ENCODE results near the gene INTS1.

INTS1 gene

DNA sequence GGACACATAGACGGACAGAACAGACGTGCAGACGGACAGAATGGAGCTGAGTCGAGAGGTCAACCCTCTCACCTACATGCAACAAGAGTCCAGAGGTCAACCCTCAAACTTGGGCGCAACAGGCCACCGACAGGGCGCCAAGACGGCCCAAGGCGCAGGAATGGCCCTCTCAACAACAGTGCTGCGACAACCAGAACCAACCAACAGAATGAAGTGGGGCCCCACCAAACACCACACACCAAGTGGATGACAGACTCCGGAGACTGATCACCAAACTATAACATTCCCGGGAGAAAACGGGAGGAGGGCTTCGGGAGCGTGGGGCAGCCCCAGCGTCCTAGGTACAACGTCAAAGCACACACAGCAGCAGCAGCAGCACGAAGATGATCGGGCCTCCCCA lies 13.4 kb downstream of the INTS1 start:
- Histone ChIP-seq H3K4me1 (ENCODE audit: insufficient read depth, low read length) (no peaks in the 10 kb centered on the region), H3K36me3 (ENCODE audit: insufficient read depth, low read length) (peaks cover 42% of the 10 kb centered on the region), H3K4me3 (ENCODE audit: low read depth in 1 of 2, low read length in 2 of 2) (no peak overlapping the region), H3K9me3 (ENCODE audit: low read length) (no peaks in the 10 kb centered on the region), H3K27me3 (ENCODE audit: control insufficient read depth in 1 of 2, insufficient read depth in 2 of 2, low read length in 2 of 2) (no peaks in the 10 kb centered on the region), H3K27ac (ENCODE audit: low read depth, low read length) (no peak overlapping the region), H3K9ac (ENCODE audit: low read length) (no peak overlapping the region)

GRCh38 chr7:1489336-1489735 lies 14.9 kb downstream of the INTS1 start:
- Histone ChIP-seq H3K9me3 (ENCODE audit: low read length) (no peaks in the 10 kb centered on the region), H3K4me3 (ENCODE audit: low read depth in 1 of 2, low read length in 2 of 2) (no peak overlapping the region), H3K4me1 (ENCODE audit: insufficient read depth, low read length) (no peaks in the 10 kb centered on the region), H3K27ac (ENCODE audit: low read depth, low read length) (no peak overlapping the region), H3K36me3 (ENCODE audit: insufficient read depth, low read length) (peaks cover 52% of the 10 kb centered on the region), H3K9ac (ENCODE audit: low read length) (no peak overlapping the region), H3K27me3 (ENCODE audit: control insufficient read depth in 1 of 2, insufficient read depth in 2 of 2, low read length in 2 of 2) (no peaks in the 10 kb centered on the region)

GRCh38 chr7:1488016-1488415 lies 16.2 kb downstream of the INTS1 start:
- Histone ChIP-seq H3K9ac (ENCODE audit: low read length) (no peak overlapping the region), H3K4me3 (ENCODE audit: low read depth in 1 of 2, low read length in 2 of 2) (no peak overlapping the region), H3K27ac (ENCODE audit: low read depth, low read length) (no peak overlapping the region), H3K27me3 (ENCODE audit: control insufficient read depth in 1 of 2, insufficient read depth in 2 of 2, low read length in 2 of 2) (no peaks in the 10 kb centered on the region), H3K4me1 (ENCODE audit: insufficient read depth, low read length) (no peaks in the 10 kb centered on the region), H3K9me3 (ENCODE audit: low read length) (no peaks in the 10 kb centered on the region), H3K36me3 (ENCODE audit: insufficient read depth, low read length) (peaks cover 60% of the 10 kb centered on the region)

- Histone ChIP-seq H3K4me1 (ENCODE audit: insufficient read depth, low read length) (no peaks in the 10 kb centered on the region), H3K9ac (ENCODE audit: low read length) (no peak overlapping the region), H3K27ac (ENCODE audit: low read depth, low read length) (no peak overlapping the region), H3K36me3 (ENCODE audit: insufficient read depth, low read length) (peaks cover 65% of the 10 kb centered on the region), H3K9me3 (ENCODE audit: low read length) (no peaks in the 10 kb centered on the region), H3K4me3 (ENCODE audit: low read depth in 1 of 2, low read length in 2 of 2) (no peak overlapping the region), H3K27me3 (ENCODE audit: control insufficient read depth in 1 of 2, insufficient read depth in 2 of 2, low read length in 2 of 2) (no peaks in the 10 kb centered on the region)
Measured at GRCh38 chr7:1487466-1487865, 16.7 kb downstream of the INTS1 start.

- no peak overlapping the region for H3K4me3 ChIP-seq (ENCODE audit: low read depth in 1 of 2, low read length in 2 of 2)
- no peaks in the 10 kb centered on the region for H3K27me3 ChIP-seq (ENCODE audit: control insufficient read depth in 1 of 2, insufficient read depth in 2 of 2, low read length in 2 of 2)
- H3K9me3 ChIP-seq (ENCODE audit: low read length), result no peaks in the 10 kb centered on the region
- no peak overlapping the region for H3K9ac ChIP-seq (ENCODE audit: low read length)
- H3K4me1 ChIP-seq (ENCODE audit: insufficient read depth, low read length), result no peaks in the 10 kb centered on the region
- H3K36me3 ChIP-seq (ENCODE audit: insufficient read depth, low read length), result peaks cover 64% of the 10 kb centered on the region
- H3K27ac ChIP-seq (ENCODE audit: low read depth, low read length), result no peak overlapping the region
Measured at GRCh38 chr7:1486571-1486970, 17.6 kb downstream of the INTS1 start.

- peaks cover 65% of the 10 kb centered on the region for H3K36me3 ChIP-seq (ENCODE audit: insufficient read depth, low read length)
- no peaks in the 10 kb centered on the region for H3K9me3 ChIP-seq (ENCODE audit: low read length)
- no peaks in the 10 kb centered on the region for H3K4me1 ChIP-seq (ENCODE audit: insufficient read depth, low read length)
- H3K4me3 ChIP-seq (ENCODE audit: low read depth in 1 of 2, low read length in 2 of 2), result no peak overlapping the region
- H3K27ac ChIP-seq (ENCODE audit: low read depth, low read length), result no peak overlapping the region
- H3K27me3 ChIP-seq (ENCODE audit: control insufficient read depth in 1 of 2, insufficient read depth in 2 of 2, low read length in 2 of 2), result no peaks in the 10 kb centered on the region
- no peak overlapping the region for H3K9ac ChIP-seq (ENCODE audit: low read length)
Measured at GRCh38 chr7:1485156-1485555, 19.0 kb downstream of the INTS1 start.

DNA sequence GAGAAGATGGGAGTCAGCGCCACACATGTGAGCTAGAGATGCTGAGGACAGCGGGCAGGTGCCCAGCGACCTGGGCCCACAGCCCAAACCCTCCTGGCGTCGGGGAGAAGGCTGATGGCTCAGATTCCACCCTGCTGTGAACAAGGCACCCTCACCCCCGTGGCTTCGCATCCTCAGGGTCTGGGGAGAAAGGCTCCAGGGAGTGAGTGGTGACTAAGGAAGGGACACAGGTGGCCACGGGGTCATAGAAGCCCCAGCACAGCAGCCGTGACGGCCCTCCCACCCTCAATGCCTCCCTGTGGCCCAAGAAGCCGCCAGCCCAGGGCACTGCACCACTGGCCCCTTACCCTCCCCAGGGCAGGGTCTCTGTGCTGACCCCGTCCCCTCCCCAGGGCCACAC lies 19.6 kb downstream of the INTS1 start:
- Histone ChIP-seq H3K36me3 (ENCODE audit: insufficient read depth, low read length) (peaks cover 62% of the 10 kb centered on the region), H3K4me3 (ENCODE audit: low read depth in 1 of 2, low read length in 2 of 2) (no peak overlapping the region), H3K9ac (ENCODE audit: low read length) (no peak overlapping the region), H3K9me3 (ENCODE audit: low read length) (no peaks in the 10 kb centered on the region), H3K27ac (ENCODE audit: low read depth, low read length) (no peak overlapping the region), H3K4me1 (ENCODE audit: insufficient read depth, low read length) (no peaks in the 10 kb centered on the region), H3K27me3 (ENCODE audit: control insufficient read depth in 1 of 2, insufficient read depth in 2 of 2, low read length in 2 of 2) (no peaks in the 10 kb centered on the region)

DNA sequence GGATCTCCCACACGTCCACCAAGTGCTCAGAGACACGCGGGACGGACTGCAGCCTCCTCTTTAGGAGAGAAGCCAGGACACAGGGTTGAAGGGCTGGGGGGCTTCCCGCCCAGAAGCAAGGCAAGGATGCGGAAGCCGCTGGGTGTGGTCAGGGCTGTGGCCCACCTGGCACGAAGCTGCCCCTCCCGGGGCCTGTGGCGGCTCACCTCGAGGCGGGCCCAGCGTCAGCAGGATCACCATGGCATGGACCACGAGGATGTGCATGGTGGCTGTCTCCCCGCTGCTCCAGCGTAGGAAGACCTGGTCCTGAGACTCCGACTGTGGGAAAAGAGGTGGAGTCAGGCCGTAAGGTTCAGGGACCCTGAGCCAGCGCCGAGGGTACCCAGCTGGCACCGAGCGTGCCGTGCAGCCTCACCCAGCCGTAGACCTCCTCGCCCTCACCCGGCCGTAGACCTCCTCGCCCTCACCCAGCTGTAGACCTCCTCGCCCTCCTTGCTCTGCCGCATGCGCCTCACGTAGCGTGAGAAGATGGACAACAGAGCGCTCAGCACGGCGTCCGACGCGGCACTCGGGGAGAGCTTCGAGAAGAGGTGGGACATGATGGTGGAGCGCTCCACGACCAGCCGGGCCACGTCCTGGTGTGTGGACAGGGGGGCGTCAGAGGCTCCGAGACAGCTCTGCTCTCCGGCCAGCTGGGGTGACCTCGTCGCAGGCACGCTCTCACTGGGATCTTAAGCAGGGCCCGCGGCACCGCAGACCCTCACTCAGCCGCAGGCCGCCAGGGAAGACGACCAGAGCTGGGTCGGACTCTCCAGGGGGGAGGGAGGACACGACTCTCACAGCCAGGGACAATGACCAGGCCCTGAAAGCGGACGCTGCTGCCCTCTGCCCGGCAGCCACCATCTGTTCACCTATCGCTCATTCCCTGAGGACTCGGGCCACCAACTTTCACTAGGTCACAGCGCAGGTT lies 20.4 kb downstream of the INTS1 start:
- Histone ChIP-seq H3K4me1 (ENCODE audit: insufficient read depth, low read length) (no peaks in the 10 kb centered on the region), H3K27ac (ENCODE audit: low read depth, low read length) (no peak overlapping the region), H3K9ac (ENCODE audit: low read length) (no peak overlapping the region), H3K4me3 (ENCODE audit: low read depth in 1 of 2, low read length in 2 of 2) (no peak overlapping the region), H3K36me3 (ENCODE audit: insufficient read depth, low read length) (peaks cover 56% of the 10 kb centered on the region), H3K9me3 (ENCODE audit: low read length) (no peaks in the 10 kb centered on the region), H3K27me3 (ENCODE audit: control insufficient read depth in 1 of 2, insufficient read depth in 2 of 2, low read length in 2 of 2) (no peaks in the 10 kb centered on the region)

GRCh38 chr7:1483079-1483478 lies 21.1 kb downstream of the INTS1 start:
- Histone ChIP-seq H3K4me3 (ENCODE audit: low read depth in 1 of 2, low read length in 2 of 2) (no peak overlapping the region), H3K27me3 (ENCODE audit: control insufficient read depth in 1 of 2, insufficient read depth in 2 of 2, low read length in 2 of 2) (no peaks in the 10 kb centered on the region), H3K4me1 (ENCODE audit: insufficient read depth, low read length) (no peaks in the 10 kb centered on the region), H3K9me3 (ENCODE audit: low read length) (no peaks in the 10 kb centered on the region), H3K9ac (ENCODE audit: low read length) (no peak overlapping the region), H3K36me3 (ENCODE audit: insufficient read depth, low read length) (peaks cover 50% of the 10 kb centered on the region), H3K27ac (ENCODE audit: low read depth, low read length) (no peak overlapping the region)

DNA sequence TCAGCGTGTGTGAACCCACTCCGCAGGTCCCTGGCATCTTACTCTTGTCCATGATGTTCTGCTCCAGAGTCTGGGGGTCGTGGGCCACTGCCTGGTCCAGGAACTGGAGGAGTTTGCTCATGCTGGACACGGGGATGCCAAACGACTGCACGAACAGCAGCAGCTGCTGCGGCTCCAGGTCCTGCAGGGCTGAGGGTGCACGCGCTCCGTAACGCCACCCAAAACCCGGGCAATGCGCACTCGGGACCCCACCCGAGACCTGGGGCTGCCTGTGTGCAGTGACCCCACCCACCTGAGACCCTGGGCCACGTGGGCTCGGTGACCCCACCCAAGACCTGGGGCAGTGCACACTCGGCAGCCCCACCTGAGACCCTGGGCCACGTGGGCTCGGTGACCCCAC lies 22.9 kb downstream of the INTS1 start:
- H3K9me3 ChIP-seq (ENCODE audit: low read length), result no peaks in the 10 kb centered on the region
- no peaks in the 10 kb centered on the region for H3K27me3 ChIP-seq (ENCODE audit: control insufficient read depth in 1 of 2, insufficient read depth in 2 of 2, low read length in 2 of 2)
- peaks cover 46% of the 10 kb centered on the region for H3K36me3 ChIP-seq (ENCODE audit: insufficient read depth, low read length)
- H3K4me3 ChIP-seq (ENCODE audit: low read depth in 1 of 2, low read length in 2 of 2), result no peak overlapping the region
- H3K4me1 ChIP-seq (ENCODE audit: insufficient read depth, low read length), result no peaks in the 10 kb centered on the region
- no peak overlapping the region for H3K27ac ChIP-seq (ENCODE audit: low read depth, low read length)
- no peak overlapping the region for H3K9ac ChIP-seq (ENCODE audit: low read length)

DNA sequence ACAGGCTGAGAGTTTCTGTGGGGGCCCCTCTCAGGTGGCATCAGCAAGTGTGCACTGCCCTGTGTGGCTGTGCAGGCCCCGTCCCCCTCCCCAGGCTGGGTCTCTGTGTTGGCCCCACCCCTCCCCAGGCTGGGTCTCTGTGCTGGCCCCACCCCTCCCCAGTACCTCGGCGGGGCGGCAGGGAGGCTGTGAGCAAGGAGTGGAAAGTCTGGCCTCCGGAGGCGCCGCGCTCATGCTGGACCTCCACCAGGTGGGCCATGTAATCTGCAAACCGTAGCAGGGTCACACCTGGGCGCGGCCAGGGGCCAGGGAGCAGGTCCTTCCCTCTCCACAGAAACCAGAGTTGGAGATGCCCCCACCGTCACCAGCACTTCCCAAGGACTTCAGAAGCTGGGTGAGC lies 23.5 kb downstream of the INTS1 start:
- Histone ChIP-seq H3K27me3 (ENCODE audit: control insufficient read depth in 1 of 2, insufficient read depth in 2 of 2, low read length in 2 of 2) (no peaks in the 10 kb centered on the region), H3K9ac (ENCODE audit: low read length) (no peak overlapping the region), H3K4me3 (ENCODE audit: low read depth in 1 of 2, low read length in 2 of 2) (no peak overlapping the region), H3K9me3 (ENCODE audit: low read length) (no peaks in the 10 kb centered on the region), H3K4me1 (ENCODE audit: insufficient read depth, low read length) (no peaks in the 10 kb centered on the region), H3K27ac (ENCODE audit: low read depth, low read length) (no peak overlapping the region), H3K36me3 (ENCODE audit: insufficient read depth, low read length) (peaks cover 43% of the 10 kb centered on the region)

DNA sequence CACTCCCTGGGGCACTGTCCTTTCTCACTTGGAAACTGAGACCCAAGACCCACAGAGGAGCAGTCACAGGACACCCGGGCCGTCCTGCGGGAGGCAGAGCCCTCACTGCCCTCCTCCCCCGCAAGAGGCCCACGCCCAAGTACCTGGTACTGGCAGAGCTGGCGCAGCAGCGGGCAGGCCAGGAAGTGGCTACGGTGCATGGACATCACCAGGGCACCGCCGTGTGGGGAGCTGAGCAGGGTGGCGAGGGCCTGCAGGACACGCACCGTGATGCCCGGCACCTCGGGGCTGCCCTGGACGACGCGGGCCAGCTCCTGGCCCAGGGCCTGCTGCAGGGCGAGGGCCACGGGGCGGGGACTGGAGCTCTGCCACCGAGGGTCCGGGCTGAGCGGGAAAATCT lies 24.9 kb downstream of the INTS1 start:
- Histone ChIP-seq H3K27me3 (ENCODE audit: control insufficient read depth in 1 of 2, insufficient read depth in 2 of 2, low read length in 2 of 2) (no peaks in the 10 kb centered on the region), H3K9ac (ENCODE audit: low read length) (no peak overlapping the region), H3K4me1 (ENCODE audit: insufficient read depth, low read length) (no peaks in the 10 kb centered on the region), H3K27ac (ENCODE audit: low read depth, low read length) (no peak overlapping the region), H3K9me3 (ENCODE audit: low read length) (no peaks in the 10 kb centered on the region), H3K36me3 (ENCODE audit: insufficient read depth, low read length) (peaks cover 34% of the 10 kb centered on the region), H3K4me3 (ENCODE audit: low read depth in 1 of 2, low read length in 2 of 2) (no peak overlapping the region)

All from muscle layer of colon (tissue), 2 donors.